Aorta (tissue), 5 donors: ENCODE data around the gene THRA. TPM values are rescaled to one million over a fixed set of nuclear protein-coding genes. Genes with fewer than 3 reads are reported as not detected.
"Not testable (repeated sequence)": the region's sequence is repeated elsewhere in the genome, so short reads cannot be mapped to it uniquely, and the experiment has no call there.

ENCODE experiments used
- ATAC-seq: fragments of 200-7000 bp; cut with Tn5 transposase; one replicate; pipeline ENCODE4 v1.9.1; 2022; ENCODE audit warnings: moderate library complexity; ENCODE audit not compliant: low FRiP score
- DNase-seq, 2 donors: peaks; one replicate each; pipeline ENCODE4 v3.0.0-alpha.2; 2020
- H3K27ac ChIP-seq, 2 donors: one replicate each; pipeline ENCODE4 v1.5.1; 2013; ENCODE audit warnings: low read length in 2 of 2, mild to moderate bottlenecking in 2 of 2, moderate library complexity in 2 of 2, control low read depth in 1 of 2, inconsistent platforms in 1 of 2, low read depth in 1 of 2
- H3K27me3 ChIP-seq, 2 donors: one replicate each; pipeline ENCODE4 v1.6.1; 2013; ENCODE audit warnings: control low read depth in 1 of 2, low read length in 1 of 2, mild to moderate bottlenecking in 1 of 2, moderate library complexity in 1 of 2; ENCODE audit not compliant: insufficient read depth in 2 of 2, control insufficient read depth in 1 of 2
- H3K36me3 ChIP-seq, 2 donors: one replicate each; pipeline ENCODE4 v1.6.1; 2013; ENCODE audit warnings: control low read depth in 1 of 2, low read length in 1 of 2, mild to moderate bottlenecking in 1 of 2; ENCODE audit not compliant: insufficient read depth in 2 of 2, control insufficient read depth in 1 of 2
- H3K4me1 ChIP-seq, 2 donors: one replicate each; pipeline ENCODE4 v1.6.1; 2013; ENCODE audit warnings: low read length in 2 of 2, control low read depth in 1 of 2, mild to moderate bottlenecking in 1 of 2, moderate library complexity in 1 of 2; ENCODE audit not compliant: insufficient read depth in 2 of 2, control insufficient read depth in 1 of 2
- H3K4me3 ChIP-seq, 2 donors: one replicate each; pipeline ENCODE4 v1.5.1; 2013; ENCODE audit warnings: low read length in 2 of 2, control low read depth in 1 of 2, mild to moderate bottlenecking in 1 of 2
- H3K9me3 ChIP-seq: one replicate; pipeline ENCODE4 v1.6.1; 2013; ENCODE audit warnings: mild to moderate bottlenecking, low read length; ENCODE audit not compliant: control insufficient read depth
- WGBS, 2 donors: extraction: QIAGEN DNeasy Blood & Tissue Kit; methylation state at CpG; one replicate each; pipeline ENCODE4 v1.1.7; 2013; 5-methylcytosine and 5-hydroxymethylcytosine counted together
- intact Hi-C, 2 donors: fragments of 100-400 bp; cut with DNase I; formaldehyde crosslinking; loops; one replicate each; pipeline versions ENCODE4 v1.14.2 to v1.15.0; 2022
- microRNA-seq, 2 donors: library from miRNA; unstranded; fragments of <30 nt; microRNA quantifications; one replicate each; pipeline ENCODE4 v1.2.0, GENCODE V29; 2020
- polyA plus RNA-seq, 2 donors: library from polyadenylated mRNA; stranded (reverse); fragments of 200-250 nt; gene quantifications; one replicate each; pipeline ENCODE4 v1.2.3, GENCODE V29; 2013
- total RNA-seq, 2 donors: library from RNA; stranded (reverse); fragmentation: NEBNext Ultra II Directional; extraction: Animal tissue kit (Norgen Biotek cat#: 25700); gene quantifications; one replicate each; pipeline ENCODE4 v1.2.1, GENCODE V29; 2021
- donor health status: healthy with polysubstance abuse.
- donor health status: Bipolar disorder and iron deficiency.
- donor health status: DM: no; HTN: no; CAD: no.
- donor health status: DM: no; HTN: no; CAD: no.
- donor health status: DM: yes; HTN: yes; CAD: no.

The THRA gene
- total and polyA plus RNA-seq, 4 donors, result 38.9 to 62.3 (median 52.9) TPM

- no peak for ATAC-seq
- intact Hi-C loops, result no loop called here
- peaks cover 0 to 10% of the 10 kb centered on the region in 2 donors for H3K36me3 ChIP-seq
- no peak overlapping the region for H3K4me3 ChIP-seq
- no peaks in the 10 kb centered on the region for H3K27me3 ChIP-seq
- peak overlapping the region in 1 of 2 donors; percentile 28 for H3K27ac ChIP-seq
- DNase-seq, result no peak
- 47 to 52% methylated on average over 7 of the region's 7 CpGs for WGBS, 2 donors
- no peaks in the 10 kb centered on the region for H3K4me1 ChIP-seq
- H3K9me3 ChIP-seq, result no peaks in the 10 kb centered on the region
Measured at GRCh38 chr17:40134184-40134583, 71.4 kb downstream of the THRA start.

DNA sequence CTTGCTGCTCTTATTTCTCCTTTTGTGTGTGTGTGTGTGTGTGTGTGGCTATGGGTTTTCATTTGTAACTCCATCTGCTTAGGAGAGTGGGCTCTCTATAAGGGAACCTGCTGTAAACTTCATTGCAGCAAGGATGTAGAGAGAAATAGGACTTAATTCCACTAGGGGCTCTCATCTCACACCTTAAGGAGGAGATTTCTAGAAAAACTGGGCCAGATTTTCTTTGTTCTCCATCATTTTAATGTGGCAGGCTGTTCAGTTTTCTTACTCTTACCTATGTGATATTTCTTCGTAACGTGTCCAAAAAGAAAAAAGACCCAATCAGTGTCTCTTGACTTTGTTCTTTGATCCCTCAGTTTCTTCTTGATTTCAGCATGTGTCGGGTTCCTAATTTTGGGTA, 73.1 kb downstream of the THRA start:
- Histone ChIP-seq H3K9me3 (no peaks in the 10 kb centered on the region), H3K36me3 (peaks cover 0 to 6% of the 10 kb centered on the region in 2 donors), H3K4me3 (no peak overlapping the region), H3K27me3 (no peaks in the 10 kb centered on the region), H3K4me1 (no peaks in the 10 kb centered on the region), H3K27ac (no peak overlapping the region)
- DNase-seq (no peak), ATAC-seq (no peak)
- intact Hi-C loops, result no loop called here
- WGBS, 2 donors, result 81 to 89% methylated on average over 3 of the region's 3 CpGs

DNA sequence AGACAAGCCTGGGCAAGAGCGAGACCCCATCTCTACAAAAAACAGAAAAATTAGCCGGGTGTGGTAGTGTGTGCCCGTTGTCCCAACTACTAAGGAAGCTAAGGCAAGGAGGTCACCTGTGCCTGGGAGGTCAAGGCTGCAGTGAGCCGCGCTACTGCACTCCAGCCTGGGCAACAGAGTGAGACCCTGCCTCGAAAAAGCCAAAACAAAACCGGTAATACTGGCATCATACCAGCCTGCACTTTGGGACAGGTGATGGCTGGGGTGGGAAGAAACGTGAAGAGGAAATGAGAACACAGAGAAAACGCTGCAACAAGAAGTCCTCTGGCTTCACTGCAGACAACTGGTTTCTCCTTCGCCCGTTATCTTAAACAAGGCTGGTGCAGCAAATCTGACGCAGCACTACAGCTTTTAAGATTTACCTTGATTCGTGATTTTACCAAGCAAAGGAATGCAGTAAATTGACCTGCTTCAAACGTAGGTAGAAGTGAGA, 76.8 kb downstream of the THRA start:
- H3K27ac ChIP-seq, result peak overlapping the region; percentile 16 to 100
- no peak for DNase-seq
- 3% methylated on average over 14 of the region's 14 CpGs for WGBS, 2 donors
- peak; percentile 8 for ATAC-seq
- H3K4me3 ChIP-seq, result peak overlapping the region; percentile 9 to 78
- H3K9me3 ChIP-seq, result no peaks in the 10 kb centered on the region
- peaks cover 0 to 2% of the 10 kb centered on the region in 2 donors for H3K4me1 ChIP-seq
- H3K36me3 ChIP-seq, result no peaks in the 10 kb centered on the region
- intact Hi-C loops, result loop anchor here in 1 of 2 donors (2.0 kb wide), 1 partner anchor 17 kb away; no protein-coding TSS in a partner anchor
- no peaks in the 10 kb centered on the region for H3K27me3 ChIP-seq

GRCh38 chr17:40143166-40143565, 80.4 kb downstream of the THRA start:
- DNase-seq, H3K9me3 ChIP-seq, H3K4me1 ChIP-seq, intact Hi-C loops, H3K27me3 ChIP-seq, H3K4me3 ChIP-seq, ATAC-seq, H3K27ac ChIP-seq, H3K36me3 ChIP-seq: not testable (repeated sequence)
- WGBS, 2 donors, result 71 to 80% methylated on average over 3 of the region's 3 CpGs

Small RNAs within 50 kb of the gene (microRNA-seq; reads per million reads assigned to microRNA genes)
- gene MIR6884, result 0 to 1.2 reads per million in 2 donors

Other genes starting within 250 kb of the THRA start
- gene IKZF3, start 198.7 kb upstream of the THRA start, total RNA-seq, result 1 to 10 TPM; 1.7 to 2.8 TPM
- under 1 TPM; 0.03 to 0.75 TPM for gene IKZF3, start 198.7 kb upstream of the THRA start, polyA plus RNA-seq
- not detected for gene ZPBP2, start 194.8 kb upstream of the THRA start, total RNA-seq
- not detected for gene ZPBP2, start 194.8 kb upstream of the THRA start, polyA plus RNA-seq
- 10 to 100 TPM in 1 of 2 donors, 1 to 10 TPM in 1; 9.7 to 14.5 TPM for gene GSDMB, start 144.3 kb upstream of the THRA start, total RNA-seq
- 10 to 100 TPM; 16.7 to 30.1 TPM for gene GSDMB, start 144.3 kb upstream of the THRA start, polyA plus RNA-seq
- gene ORMDL3, start 135.4 kb upstream of the THRA start, total RNA-seq, result 10 to 100 TPM; 44.2 to 45.0 TPM
- 10 to 100 TPM; 50.4 to 74.0 TPM for gene ORMDL3, start 135.4 kb upstream of the THRA start, polyA plus RNA-seq
- gene LRRC3C, start 135.2 kb upstream of the THRA start, total RNA-seq, result not detected
- gene LRRC3C, start 135.2 kb upstream of the THRA start, polyA plus RNA-seq, result not detected
- 1 to 10 TPM; 1.2 to 6.2 TPM for gene GSDMA, start 100.0 kb upstream of the THRA start, total RNA-seq
- gene GSDMA, start 100.0 kb upstream of the THRA start, polyA plus RNA-seq, result under 1 TPM in 1 of 2 donors, not detected in 1; 0.28 TPM
- gene PSMD3, start 82.2 kb upstream of the THRA start, total RNA-seq, result 10 to 100 TPM; 60.5 to 60.9 TPM
- gene PSMD3, start 82.2 kb upstream of the THRA start, polyA plus RNA-seq, result 10 to 100 TPM; 27.0 to 59.3 TPM
- 1 to 10 TPM in 1 of 2 donors, under 1 TPM in 1; 0.39 to 5.4 TPM for gene CSF3, start 47.5 kb upstream of the THRA start, total RNA-seq
- gene CSF3, start 47.5 kb upstream of the THRA start, polyA plus RNA-seq, result 1 to 10 TPM in 1 of 2 donors, not detected in 1; 2.7 TPM
- gene MED24, start 8.6 kb upstream of the THRA start, total RNA-seq, result 10 to 100 TPM; 60.8 to 70.9 TPM
- gene MED24, start 8.6 kb upstream of the THRA start, polyA plus RNA-seq, result 10 to 100 TPM; 20.7 to 66.5 TPM
- 10 to 100 TPM; 18.4 to 53.6 TPM for gene NR1D1, start 37.6 kb downstream of the THRA start, total RNA-seq
- 10 to 100 TPM in 1 of 2 donors, 1 to 10 TPM in 1; 8.6 to 28.5 TPM for gene NR1D1, start 37.6 kb downstream of the THRA start, polyA plus RNA-seq
- 100 to 1,000 TPM in 1 of 2 donors, 10 to 100 TPM in 1; 81.0 to 100 TPM for gene MSL1, start 59.0 kb downstream of the THRA start, total RNA-seq
- gene MSL1, start 59.0 kb downstream of the THRA start, polyA plus RNA-seq, result 100 to 1,000 TPM in 1 of 2 donors, 10 to 100 TPM in 1; 21.2 to 171 TPM
- gene CASC3, start 77.6 kb downstream of the THRA start, total RNA-seq, result 100 to 1,000 TPM; 115 to 116 TPM
- 10 to 100 TPM; 68.3 to 94.7 TPM for gene CASC3, start 77.6 kb downstream of the THRA start, polyA plus RNA-seq
- gene RAPGEFL1, start 114.5 kb downstream of the THRA start, total RNA-seq, result 10 to 100 TPM; 13.9 to 16.6 TPM
- gene RAPGEFL1, start 114.5 kb downstream of the THRA start, polyA plus RNA-seq, result 1 to 10 TPM; 6.4 to 8.5 TPM
- gene WIPF2, start 156.3 kb downstream of the THRA start, total RNA-seq, result 10 to 100 TPM; 26.2 to 28.6 TPM
- gene WIPF2, start 156.3 kb downstream of the THRA start, polyA plus RNA-seq, result 10 to 100 TPM in 1 of 2 donors, 1 to 10 TPM in 1; 6.3 to 10.5 TPM
- 1 to 10 TPM; 1.7 to 2.5 TPM for gene CDC6, start 224.9 kb downstream of the THRA start, total RNA-seq
- 1 to 10 TPM in 1 of 2 donors, under 1 TPM in 1; 0.38 to 1.6 TPM for gene CDC6, start 224.9 kb downstream of the THRA start, polyA plus RNA-seq
- 10 to 100 TPM; 52.7 to 88.3 TPM for gene RARA, start 246.2 kb downstream of the THRA start, total RNA-seq
- 10 to 100 TPM; 10.6 to 25.6 TPM for gene RARA, start 246.2 kb downstream of the THRA start, polyA plus RNA-seq